ENCODE results near the gene ODC1.
"Not testable (repeated sequence)": the region's sequence is repeated elsewhere in the genome, so short reads cannot be mapped to it uniquely, and the experiment has no call there.

ODC1 gene

GRCh38 chr2:10478298-10478625 is 30.1 kb upstream of the ODC1 start:
- DNase-seq (ENCODE audit: low read depth) = no peak

DNA sequence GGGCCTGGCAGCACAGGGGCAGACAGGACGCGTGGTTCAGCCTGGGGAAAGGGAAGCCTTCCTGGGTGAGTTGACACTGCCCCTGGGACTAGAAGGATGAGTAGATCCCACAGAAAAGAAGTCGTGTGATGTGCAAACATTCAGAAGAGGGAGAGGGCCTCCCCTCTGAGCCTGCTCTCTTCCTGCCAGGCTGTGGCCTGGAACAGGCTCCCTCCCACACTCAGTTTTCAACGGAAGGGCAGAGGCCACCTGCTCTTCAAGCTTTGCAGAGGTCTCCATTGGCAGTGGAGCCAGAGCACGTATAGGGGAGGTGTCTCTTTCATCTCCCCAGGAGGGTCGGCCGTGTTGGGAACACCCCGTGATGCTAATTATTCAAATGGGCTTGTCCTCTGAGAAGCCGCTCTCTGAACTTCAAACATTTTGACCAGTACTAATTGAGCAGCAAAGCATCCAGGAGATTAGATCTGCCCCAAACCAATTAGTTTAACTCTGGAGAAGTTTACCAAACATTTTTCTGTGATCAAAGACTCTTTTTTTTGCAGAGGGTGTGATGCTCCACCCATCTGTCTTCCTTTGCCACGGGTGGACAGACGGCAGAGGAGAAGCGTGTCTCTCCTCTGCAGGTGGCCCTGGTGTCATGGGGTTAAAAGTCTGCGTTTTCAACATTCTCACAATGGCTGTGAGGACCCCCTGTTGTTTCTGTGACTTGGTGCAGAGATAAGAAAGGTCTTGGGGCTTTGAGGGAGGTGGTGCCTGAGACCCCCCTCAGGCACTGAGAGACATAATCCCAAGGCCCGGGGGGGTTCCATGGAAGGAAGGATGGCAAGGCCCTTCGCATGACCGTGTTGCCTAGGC is 29.5 kb upstream of the ODC1 start:
- no peak for DNase-seq (ENCODE audit: low read depth)

DNA sequence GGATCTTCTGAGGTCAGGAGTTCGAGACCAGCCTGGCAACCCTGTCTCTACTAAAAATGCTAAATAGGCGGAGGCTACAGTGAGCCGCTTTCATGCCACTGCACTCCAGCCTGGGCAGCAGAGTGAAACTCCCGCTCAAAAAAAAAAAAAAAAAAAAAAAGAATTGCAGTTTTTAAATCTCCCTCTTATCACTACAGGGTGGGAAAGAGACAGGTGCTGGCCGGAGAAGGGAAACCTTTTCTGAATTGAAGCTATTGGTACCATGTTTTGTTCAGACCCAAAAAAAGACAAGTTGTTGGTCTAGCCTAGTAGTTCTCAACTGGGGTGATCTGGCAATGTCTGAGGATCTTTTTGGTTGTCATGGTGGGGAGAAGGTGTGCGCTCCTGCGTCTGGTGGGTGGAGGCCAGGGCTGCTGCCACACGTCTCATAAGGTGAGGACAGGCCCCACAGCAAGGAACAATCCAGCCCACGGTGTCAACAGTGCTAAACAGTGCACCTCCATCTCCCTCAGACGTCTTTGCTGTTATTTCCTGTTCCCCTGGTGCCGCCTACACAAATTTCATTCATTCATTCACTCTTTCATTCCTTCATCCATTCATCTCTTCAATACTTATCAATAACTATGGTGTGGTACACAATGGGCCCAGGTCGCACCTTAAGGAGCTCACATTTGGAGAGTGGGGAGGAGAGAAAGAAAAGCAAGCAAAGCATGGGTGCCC is 28.8 kb upstream of the ODC1 start:
- no peak for DNase-seq (ENCODE audit: low read depth)

GRCh38 chr2:10475811-10476660 is 27.9 kb upstream of the ODC1 start:
- DNase-seq (ENCODE audit: low read depth) = no peak

GRCh38 chr2:10475221-10475722 is 27.1 kb upstream of the ODC1 start:
- DNase-seq (ENCODE audit: low read depth) = no peak

- no peak for DNase-seq (ENCODE audit: low read depth)
Observed at GRCh38 chr2:10473121-10473756, 25.1 kb upstream of the ODC1 start.

- no peak for DNase-seq (ENCODE audit: low read depth)
Observed at GRCh38 chr2:10471955-10472354, 23.8 kb upstream of the ODC1 start.

GRCh38 chr2:10471046-10471571 is 23.0 kb upstream of the ODC1 start:
- DNase-seq (ENCODE audit: low read depth) = no peak

- DNase-seq (ENCODE audit: low read depth) = no peak
Observed at GRCh38 chr2:10469955-10470608, 22.0 kb upstream of the ODC1 start.

GRCh38 chr2:10469301-10469700 is 21.2 kb upstream of the ODC1 start:
- DNase-seq (ENCODE audit: low read depth) = no peak

GRCh38 chr2:10467401-10467800 is 19.3 kb upstream of the ODC1 start:
- DNase-seq (ENCODE audit: low read depth) = no peak

DNA sequence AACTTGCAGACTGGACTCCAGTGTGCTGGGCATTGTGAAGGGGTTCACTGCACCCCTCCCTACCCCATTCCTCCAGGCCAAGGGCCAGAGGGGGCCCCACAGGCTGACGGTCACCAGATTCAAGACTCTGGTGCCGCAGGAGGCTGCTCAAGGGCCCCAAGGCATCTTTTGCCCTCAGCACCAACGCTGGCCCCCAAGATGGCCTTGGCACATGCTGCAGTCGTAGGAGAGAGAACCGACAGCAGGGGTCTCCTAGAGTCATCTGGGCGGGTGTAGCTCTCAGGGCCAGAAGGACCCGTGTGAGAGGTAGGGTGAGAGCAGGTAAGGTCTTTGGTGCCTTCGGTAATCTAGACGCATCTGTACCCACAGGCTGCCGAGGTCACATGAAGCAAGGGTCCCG is 18.7 kb upstream of the ODC1 start:
- DNase-seq (ENCODE audit: low read depth) = no peak

DNA sequence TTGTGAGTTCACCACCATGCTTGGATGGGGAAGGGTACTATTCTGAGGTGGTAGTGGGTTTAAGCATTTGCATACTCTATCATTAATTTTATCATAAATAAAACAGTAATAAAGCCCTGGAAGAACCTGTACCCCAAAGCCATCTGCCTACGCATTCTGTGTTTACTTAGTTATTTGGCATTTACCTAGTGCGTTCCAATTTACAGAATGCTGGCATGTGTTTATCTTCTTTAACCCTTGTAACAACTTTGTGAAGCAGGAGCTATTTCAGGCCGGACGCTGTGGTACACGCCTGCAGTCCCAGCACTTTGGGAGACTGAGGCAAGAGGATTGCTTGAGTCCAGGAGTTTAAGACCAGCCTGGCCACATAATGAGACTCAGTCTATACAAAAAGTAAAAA is 17.8 kb upstream of the ODC1 start:
- DNase-seq (ENCODE audit: low read depth) = no peak

GRCh38 chr2:10462178-10463083 is 14.3 kb upstream of the ODC1 start:
- DNase-seq (ENCODE audit: low read depth) = no peak

DNA sequence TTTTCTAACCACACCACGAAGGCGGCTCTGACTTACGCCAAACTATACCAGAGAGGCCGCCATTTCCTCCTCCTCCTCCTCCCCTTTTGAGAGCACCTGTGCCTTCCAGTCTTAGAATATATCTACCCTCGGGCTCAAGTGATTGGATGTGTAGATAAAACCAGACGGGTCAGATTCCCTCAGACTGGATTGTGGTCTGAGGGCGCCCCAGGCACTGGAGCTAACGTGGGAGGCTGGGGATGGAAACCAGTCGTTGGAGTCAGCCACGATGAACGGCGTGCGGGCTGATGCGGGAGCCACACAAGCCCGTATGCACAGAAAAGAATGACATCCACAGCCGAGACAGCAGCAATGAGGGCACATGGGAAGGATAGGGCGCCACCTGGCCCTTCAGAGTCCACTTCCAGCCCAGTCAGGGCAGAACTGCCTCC is 12.3 kb upstream of the ODC1 start:
- DNase-seq (ENCODE audit: low read depth) = no peak

- no peak for DNase-seq (ENCODE audit: low read depth)
Observed at GRCh38 chr2:10457846-10458598, 9.9 kb upstream of the ODC1 start.

GRCh38 chr2:10457195-10457594 is 9.1 kb upstream of the ODC1 start:
- not testable (repeated sequence) for DNase-seq (ENCODE audit: low read depth)

DNA sequence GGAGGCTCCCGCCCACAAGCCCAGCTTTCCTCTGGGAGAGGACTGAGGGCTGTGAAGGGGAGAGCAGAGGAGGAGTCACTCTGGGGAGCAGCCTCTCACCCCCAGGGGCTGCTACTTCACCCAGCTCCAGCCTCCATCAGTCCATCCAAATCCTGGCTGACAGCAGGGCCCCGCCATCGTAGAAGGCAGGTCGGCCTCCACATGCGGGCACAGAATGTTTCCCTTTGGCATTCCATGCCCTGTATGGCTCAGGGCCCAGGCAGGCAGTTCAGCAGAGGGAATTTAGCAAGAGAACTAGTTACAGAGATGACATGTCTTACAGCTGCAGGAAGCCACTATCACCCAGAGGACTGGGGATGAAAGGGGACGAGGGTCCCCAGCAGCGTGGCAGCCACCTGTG is 6.4 kb upstream of the ODC1 start:
- DNase-seq (ENCODE audit: low read depth) = no peak

DNA sequence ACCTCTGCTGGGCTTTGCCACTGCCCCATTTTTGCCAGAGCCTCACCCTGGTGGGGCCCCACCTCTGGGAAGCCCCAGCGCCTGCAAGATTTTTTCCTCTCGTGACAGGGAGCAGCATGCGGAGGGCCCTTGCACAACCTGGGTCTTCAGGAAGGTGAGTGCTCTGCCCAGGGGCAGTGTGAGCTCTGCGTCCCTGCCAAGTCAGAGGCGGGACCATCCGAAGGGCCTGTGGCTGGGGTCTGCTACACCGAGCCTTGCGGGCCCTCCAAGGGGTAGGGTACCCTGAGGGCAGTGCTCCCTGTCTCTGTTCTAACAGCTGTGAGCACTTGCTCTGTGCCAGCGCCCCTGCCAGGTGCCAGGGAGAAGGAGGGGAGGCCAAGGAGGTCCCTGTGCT is 5.8 kb upstream of the ODC1 start:
- no peak for DNase-seq (ENCODE audit: low read depth)
